Gastrocnemius medialis (tissue), 4 donors: ENCODE measurements around the gene ETV7.
"Not testable (repeated sequence)": the region's sequence is repeated elsewhere in the genome, so short reads cannot be mapped to it uniquely, and the experiment has no call there.

Experiments used
- POLR2A ChIP-seq, 2 donors: fragments of 450-650 bp; IDR thresholded peaks; one replicate each; pipeline ENCODE4 v1.6.1; 2017; ENCODE audit warnings: antibody characterized with exemption in 2 of 2, mild to moderate bottlenecking in 2 of 2, moderate library complexity in 2 of 2
- TF ChIP-seq, protein P1 (sequence below), 5 experiments: fragments of 450-650 bp in 3 of 5; fragments of 200-600 bp in 2 of 5; sonication (generic) in 2 of 5; IDR thresholded peaks in 4 of 5; conservative IDR thresholded peaks in 1 of 5; 1 replicate in 4 of 5; 2 replicates in 1 of 5; pipeline ENCODE4 v1.5.1; 2016 to 2019; ENCODE audit warnings: antibody characterized with exemption in 5 of 5, mild to moderate bottlenecking in 3 of 5, moderate library complexity in 3 of 5

DNA sequence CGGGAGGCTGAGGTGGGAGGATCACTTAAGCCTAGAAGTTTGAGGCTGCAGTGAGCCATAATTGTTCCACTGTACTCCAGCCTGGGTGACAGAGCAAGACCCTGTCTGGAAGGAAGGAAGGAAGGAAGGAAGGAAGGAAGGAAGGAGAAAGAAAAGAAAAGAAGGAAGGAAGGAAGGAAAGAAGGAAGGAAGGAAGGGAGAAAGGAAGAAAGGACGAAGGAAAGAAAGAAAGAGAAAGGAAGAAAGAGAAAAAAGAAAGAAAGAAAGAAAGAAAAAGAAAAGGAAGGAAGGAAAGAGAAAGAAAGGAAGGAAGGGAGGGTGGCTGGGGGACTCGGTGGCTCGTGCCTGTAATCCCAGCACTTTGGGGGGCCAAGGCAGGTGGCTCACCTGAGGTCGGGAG lies 22.2 kb upstream of the ETV7 start:
- TF ChIP-seq, protein P1, sequence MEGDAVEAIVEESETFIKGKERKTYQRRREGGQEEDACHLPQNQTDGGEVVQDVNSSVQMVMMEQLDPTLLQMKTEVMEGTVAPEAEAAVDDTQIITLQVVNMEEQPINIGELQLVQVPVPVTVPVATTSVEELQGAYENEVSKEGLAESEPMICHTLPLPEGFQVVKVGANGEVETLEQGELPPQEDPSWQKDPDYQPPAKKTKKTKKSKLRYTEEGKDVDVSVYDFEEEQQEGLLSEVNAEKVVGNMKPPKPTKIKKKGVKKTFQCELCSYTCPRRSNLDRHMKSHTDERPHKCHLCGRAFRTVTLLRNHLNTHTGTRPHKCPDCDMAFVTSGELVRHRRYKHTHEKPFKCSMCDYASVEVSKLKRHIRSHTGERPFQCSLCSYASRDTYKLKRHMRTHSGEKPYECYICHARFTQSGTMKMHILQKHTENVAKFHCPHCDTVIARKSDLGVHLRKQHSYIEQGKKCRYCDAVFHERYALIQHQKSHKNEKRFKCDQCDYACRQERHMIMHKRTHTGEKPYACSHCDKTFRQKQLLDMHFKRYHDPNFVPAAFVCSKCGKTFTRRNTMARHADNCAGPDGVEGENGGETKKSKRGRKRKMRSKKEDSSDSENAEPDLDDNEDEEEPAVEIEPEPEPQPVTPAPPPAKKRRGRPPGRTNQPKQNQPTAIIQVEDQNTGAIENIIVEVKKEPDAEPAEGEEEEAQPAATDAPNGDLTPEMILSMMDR (IDR thresholded peaks at IDR 0.05 in 4 of 5, conservative IDR thresholded peaks at IDR 0.05 in 1 of 5) = not testable (repeated sequence)
- TF ChIP-seq POLR2A (IDR thresholded peaks at IDR 0.05) = not testable (repeated sequence)
